Bladder microvascular endothelial cell (primary cell): ENCODE data around the gene PCDHGA9. TPM values are rescaled to one million over a fixed set of nuclear protein-coding genes. Genes with fewer than 3 reads are reported as not detected.

ENCODE experiments used
- total RNA-seq: library from RNA; depleted of rRNA; stranded (reverse); fragments of >200 nt; gene quantifications from 2 replicates; pipeline ENCODE4 v1.2.3, GENCODE V29; 2014

PCDHGA9 gene
- total RNA-seq, 1 donor from 2014 or later = 4.5 TPM

GRCh38 chr5:141430332-141431113 is 27.9 kb downstream of the PCDHGA9 start, which contains the start of gene PCDHGA12:
Gene PCDHGA12 (plus strand): TSS chr5:141430507. CDS start chr5:141430760, 253 bp downstream.

Other genes with a start within 250 kb of the PCDHGA9 start
- gene PCDHB7, start 230.1 kb upstream of the PCDHGA9 start, total RNA-seq = 0.16 and 1.5 TPM in 2 replicates
- gene PCDHB8, start 225.0 kb upstream of the PCDHGA9 start, total RNA-seq = 0.16 and 1.3 TPM in 2 replicates
- under 0.01 and 0.63 TPM in 2 replicates for gene PCDHB16, start 220.4 kb upstream of the PCDHGA9 start, total RNA-seq
- 0.16 and 0.31 TPM in 2 replicates for gene PCDHB9, start 215.6 kb upstream of the PCDHGA9 start, total RNA-seq
- 0.49 and 1.6 TPM in 2 replicates for gene PCDHB10, start 210.4 kb upstream of the PCDHGA9 start, total RNA-seq
- 0.16 and 0.69 TPM in 2 replicates for gene PCDHB11, start 203.2 kb upstream of the PCDHGA9 start, total RNA-seq
- gene PCDHB12, start 194.1 kb upstream of the PCDHGA9 start, total RNA-seq = 0.16 and 1.3 TPM in 2 replicates
- gene PCDHB13, start 188.9 kb upstream of the PCDHGA9 start, total RNA-seq = 0.32 and 3.3 TPM in 2 replicates
- gene PCDHB14, start 179.4 kb upstream of the PCDHGA9 start, total RNA-seq = 0.49 and 1.8 TPM in 2 replicates
- gene PCDHB15, start 157.4 kb upstream of the PCDHGA9 start, total RNA-seq = 0.32 and 1.2 TPM in 2 replicates
- 0.16 and 0.44 TPM in 2 replicates for gene SLC25A2, start 98.7 kb upstream of the PCDHGA9 start, total RNA-seq
- gene TAF7, start 82.0 kb upstream of the PCDHGA9 start, total RNA-seq = 53.3 and 79.0 TPM in 2 replicates
- gene PCDHGA1, start 72.3 kb upstream of the PCDHGA9 start, total RNA-seq = 0.32 and 1.1 TPM in 2 replicates
- gene PCDHGA2, start 64.0 kb upstream of the PCDHGA9 start, total RNA-seq = 0.81 and 1.9 TPM in 2 replicates
- gene PCDHGA3, start 58.9 kb upstream of the PCDHGA9 start, total RNA-seq = 0.32 and 0.82 TPM in 2 replicates
- 0.65 and 2.8 TPM in 2 replicates for gene PCDHGB1, start 52.7 kb upstream of the PCDHGA9 start, total RNA-seq
- gene PCDHGA4, start 47.8 kb upstream of the PCDHGA9 start, total RNA-seq = 1.3 and 6.1 TPM in 2 replicates
- 1.1 and 5.1 TPM in 2 replicates for gene PCDHGB2, start 42.8 kb upstream of the PCDHGA9 start, total RNA-seq
- 0.49 and 2.0 TPM in 2 replicates for gene PCDHGA5, start 38.6 kb upstream of the PCDHGA9 start, total RNA-seq
- gene PCDHGB3, start 32.5 kb upstream of the PCDHGA9 start, total RNA-seq = 1.5 and 8.4 TPM in 2 replicates
- 1.5 and 4.1 TPM in 2 replicates for gene PCDHGA6, start 28.9 kb upstream of the PCDHGA9 start, total RNA-seq
- gene PCDHGA7, start 20.0 kb upstream of the PCDHGA9 start, total RNA-seq = 0.65 and 3.3 TPM in 2 replicates
- 8.3 and 20.1 TPM in 2 replicates for gene PCDHGB4, start 15.1 kb upstream of the PCDHGA9 start, total RNA-seq
- 0.65 and 3.0 TPM in 2 replicates for gene PCDHGA8, start 10.1 kb upstream of the PCDHGA9 start, total RNA-seq
- 8.1 and 23.0 TPM in 2 replicates for gene PCDHGB5, start 4.8 kb upstream of the PCDHGA9 start, total RNA-seq
- 1.6 and 3.9 TPM in 2 replicates for gene PCDHGB6, start 5.2 kb downstream of the PCDHGA9 start, total RNA-seq
- gene PCDHGA10, start 10.2 kb downstream of the PCDHGA9 start, total RNA-seq = 2.1 and 5.2 TPM in 2 replicates
- 3.2 and 12.3 TPM in 2 replicates for gene PCDHGB7, start 14.9 kb downstream of the PCDHGA9 start, total RNA-seq
- gene PCDHGA11, start 18.3 kb downstream of the PCDHGA9 start, total RNA-seq = 4.0 and 14.5 TPM in 2 replicates
- 1.8 and 6.2 TPM in 2 replicates for gene PCDHGA12, start 27.7 kb downstream of the PCDHGA9 start, total RNA-seq
- 6.5 and 22.3 TPM in 2 replicates for gene PCDHGC3, start 73.2 kb downstream of the PCDHGA9 start, total RNA-seq
- 0.49 and 2.8 TPM in 2 replicates for gene PCDHGC4, start 82.3 kb downstream of the PCDHGA9 start, total RNA-seq
- 0.32 and 1.4 TPM in 2 replicates for gene PCDHGC5, start 86.3 kb downstream of the PCDHGA9 start, total RNA-seq
- gene DIAPH1, start 216.2 kb downstream of the PCDHGA9 start, total RNA-seq = 43.5 and 77.2 TPM in 2 replicates
- gene HDAC3, start 234.1 kb downstream of the PCDHGA9 start, total RNA-seq = 35.5 and 49.5 TPM in 2 replicates
- gene RELL2, start 234.2 kb downstream of the PCDHGA9 start, total RNA-seq = 3.1 and 5.6 TPM in 2 replicates
- 14.2 and 24.1 TPM in 2 replicates for gene FCHSD1, start 248.6 kb downstream of the PCDHGA9 start, total RNA-seq